Stimulated activated CD8-positive, alpha-beta memory T cell treated with anti-CD3 and anti-CD28 coated beads, Interleukin-15, amount 100 ng/mL, for 4 hours (primary cell): Measurements from ENCODE around the gene WDR59.
"Not testable (repeated sequence)": the region's sequence is repeated elsewhere in the genome, so short reads cannot be mapped to it uniquely, and the experiment has no call there.

Source experiments
- DNase-seq, 2 donors: peaks; one replicate each; pipeline ENCODE4 v3.0.0-alpha.2; 2020; ENCODE audit warnings: low read depth in 2 of 2

WDR59 gene

DNA sequence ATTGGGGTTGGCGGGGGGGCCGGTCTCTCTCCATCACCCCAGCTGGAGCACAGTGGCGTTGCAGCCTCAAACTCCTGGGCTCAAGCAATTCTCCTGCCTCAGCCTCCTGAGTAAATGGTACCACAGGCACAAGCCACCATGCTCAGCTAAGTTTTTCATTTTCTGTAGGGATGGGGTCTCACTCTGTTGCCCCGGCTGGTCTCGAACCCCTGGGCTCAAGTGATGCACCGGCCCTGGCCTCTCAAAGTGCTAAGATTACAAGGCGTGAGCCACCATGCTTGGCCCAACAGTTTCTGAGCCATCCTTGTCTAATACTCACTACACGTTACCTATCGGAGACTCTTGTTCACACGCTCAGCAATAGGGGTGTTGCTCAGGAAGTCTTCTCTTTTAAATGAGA, 11.6 kb downstream of the WDR59 start:
- DNase-seq = no peak

GRCh38 chr16:74954763-74955162, 30.2 kb downstream of the WDR59 start:
- DNase-seq = no peak

DNA sequence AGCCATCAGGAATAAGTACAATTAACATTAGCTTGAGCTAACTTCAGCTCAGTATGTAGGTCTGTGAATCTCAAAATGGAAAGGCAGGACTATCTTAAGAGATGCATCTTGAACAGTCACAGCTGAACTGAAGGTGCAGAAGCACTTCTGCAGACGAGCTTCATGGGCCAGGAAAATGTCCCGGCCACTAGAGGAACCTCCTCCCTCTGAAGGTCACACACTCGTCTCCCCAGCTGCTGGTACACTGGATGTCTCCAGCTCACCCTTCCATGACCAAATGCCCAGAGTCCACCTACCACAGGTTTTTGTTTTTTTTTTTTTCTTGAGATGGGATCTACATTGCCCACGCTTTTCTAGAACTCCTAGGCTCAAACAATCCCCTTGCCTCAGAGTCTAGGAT, 33.2 kb downstream of the WDR59 start:
- no peak for DNase-seq

- DNase-seq = no peak
Observed at GRCh38 chr16:74951206-74951605, 33.7 kb downstream of the WDR59 start.

- no peak for DNase-seq
Observed at GRCh38 chr16:74950511-74950910, 34.4 kb downstream of the WDR59 start.

DNA sequence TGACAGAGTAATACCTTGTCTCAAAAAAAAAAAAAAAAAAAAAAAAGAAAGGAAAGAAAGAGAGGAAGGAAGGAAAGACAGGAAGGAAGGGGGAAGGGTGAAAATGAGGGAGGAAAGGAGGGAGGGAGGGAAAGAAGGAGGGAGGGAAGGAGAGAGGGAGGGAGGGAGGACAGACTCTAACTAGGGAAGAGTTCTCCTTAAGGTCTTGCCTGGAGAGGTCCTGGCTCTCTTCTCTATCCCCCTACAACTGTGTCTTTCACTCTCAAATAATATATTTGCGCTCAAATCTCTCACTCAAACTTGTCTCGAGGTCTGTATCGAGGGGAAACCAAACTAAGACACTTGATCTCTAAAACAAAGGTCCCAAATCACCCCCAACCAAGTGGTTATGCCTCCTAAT, 35.6 kb downstream of the WDR59 start:
- no peak for DNase-seq

DNA sequence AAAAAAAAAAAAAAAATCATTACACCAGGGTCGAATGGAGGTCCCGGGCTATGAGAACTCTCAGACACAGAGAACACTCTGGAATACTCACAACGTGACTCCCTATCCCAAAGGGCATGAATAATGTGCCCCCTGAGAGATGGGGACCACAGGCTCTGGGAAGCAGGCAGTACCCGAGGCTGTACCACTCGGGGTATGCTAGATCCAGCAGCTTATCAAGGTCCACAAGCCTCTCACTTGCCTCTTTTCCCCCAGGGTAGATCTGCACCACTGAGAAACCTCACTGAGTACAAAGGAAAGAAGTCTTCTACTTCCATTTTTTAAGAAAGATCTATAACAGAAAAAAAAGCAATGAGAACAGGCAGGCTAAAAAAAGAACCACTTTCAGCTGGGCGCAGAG, 40.5 kb downstream of the WDR59 start:
- no peak for DNase-seq

GRCh38 chr16:74942977-74943918, 41.7 kb downstream of the WDR59 start:
- DNase-seq = no peak

DNA sequence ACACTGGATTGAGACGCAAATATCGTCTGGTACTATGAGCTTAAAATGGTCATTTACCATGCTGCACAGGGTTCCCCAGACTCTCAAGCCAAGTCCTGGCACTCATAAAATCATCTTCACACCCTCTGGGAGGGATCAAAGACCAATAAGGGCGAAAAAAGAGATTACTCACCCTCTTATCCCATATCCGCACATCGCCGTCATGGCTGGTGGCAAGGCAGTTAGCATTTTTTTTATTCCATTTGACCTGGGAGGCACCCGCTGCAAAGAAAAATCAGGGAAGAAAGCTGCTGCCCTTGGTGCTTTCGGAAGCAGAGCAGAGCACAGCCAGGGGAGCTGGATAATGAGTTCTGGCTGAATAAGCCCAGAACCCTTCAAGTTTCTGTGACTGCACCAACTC, 42.4 kb downstream of the WDR59 start:
- DNase-seq = no peak

GRCh38 chr16:74939688-74940087, 45.2 kb downstream of the WDR59 start:
- no peak for DNase-seq

DNA sequence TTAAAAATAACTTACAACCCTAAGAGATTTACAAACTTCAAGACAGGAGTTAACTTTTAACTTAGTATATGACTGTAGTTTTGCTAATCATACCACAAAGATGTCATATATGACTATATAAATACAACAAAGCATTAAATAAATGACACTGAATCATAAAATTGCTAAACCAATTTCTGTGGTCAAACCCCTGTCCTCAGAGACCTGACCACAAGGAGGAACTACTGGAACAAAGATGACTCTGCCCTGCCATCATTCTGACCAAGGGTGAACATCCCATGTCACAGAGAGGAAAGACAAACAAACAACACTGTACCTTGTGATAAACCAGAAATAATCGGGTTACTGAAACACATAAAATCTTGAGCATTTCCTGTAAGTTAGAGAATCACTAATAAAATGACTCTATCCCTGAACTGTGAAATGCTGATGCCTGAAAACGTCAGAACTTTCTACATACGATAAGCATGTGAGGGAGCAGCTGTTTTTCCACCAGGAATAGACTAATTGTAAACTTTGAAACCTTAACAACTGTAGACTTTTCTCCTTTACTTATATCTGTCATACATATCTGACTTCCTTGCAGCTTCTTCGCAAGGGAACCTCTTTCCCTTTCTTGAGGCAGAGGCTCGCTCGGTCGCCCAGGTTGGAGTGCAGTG, 47.9 kb downstream of the WDR59 start:
- DNase-seq = no peak

DNA sequence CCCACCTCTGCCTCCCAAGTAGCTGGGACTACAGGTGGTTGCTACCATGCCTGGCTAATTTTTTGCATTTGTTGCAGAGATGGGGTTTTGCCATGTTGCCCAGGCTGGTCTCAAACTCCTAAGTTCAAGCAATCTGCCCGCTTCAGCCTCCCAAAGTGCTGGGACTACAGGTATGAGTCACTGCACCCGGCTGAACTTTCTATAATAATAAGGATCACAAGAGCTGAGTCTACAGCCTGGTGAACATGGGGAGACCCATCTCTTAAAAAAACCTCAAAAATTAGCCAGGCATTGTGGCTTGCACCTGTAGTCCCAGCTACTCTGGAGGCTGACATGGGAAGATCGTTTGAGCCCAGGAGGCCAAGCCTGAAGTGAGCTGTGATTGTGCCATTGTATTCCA, 53.5 kb downstream of the WDR59 start:
- no peak for DNase-seq

- no peak for DNase-seq
Observed at GRCh38 chr16:74929636-74930035, 55.3 kb downstream of the WDR59 start.

GRCh38 chr16:74926805-74927204, 58.1 kb downstream of the WDR59 start:
- no peak for DNase-seq

DNA sequence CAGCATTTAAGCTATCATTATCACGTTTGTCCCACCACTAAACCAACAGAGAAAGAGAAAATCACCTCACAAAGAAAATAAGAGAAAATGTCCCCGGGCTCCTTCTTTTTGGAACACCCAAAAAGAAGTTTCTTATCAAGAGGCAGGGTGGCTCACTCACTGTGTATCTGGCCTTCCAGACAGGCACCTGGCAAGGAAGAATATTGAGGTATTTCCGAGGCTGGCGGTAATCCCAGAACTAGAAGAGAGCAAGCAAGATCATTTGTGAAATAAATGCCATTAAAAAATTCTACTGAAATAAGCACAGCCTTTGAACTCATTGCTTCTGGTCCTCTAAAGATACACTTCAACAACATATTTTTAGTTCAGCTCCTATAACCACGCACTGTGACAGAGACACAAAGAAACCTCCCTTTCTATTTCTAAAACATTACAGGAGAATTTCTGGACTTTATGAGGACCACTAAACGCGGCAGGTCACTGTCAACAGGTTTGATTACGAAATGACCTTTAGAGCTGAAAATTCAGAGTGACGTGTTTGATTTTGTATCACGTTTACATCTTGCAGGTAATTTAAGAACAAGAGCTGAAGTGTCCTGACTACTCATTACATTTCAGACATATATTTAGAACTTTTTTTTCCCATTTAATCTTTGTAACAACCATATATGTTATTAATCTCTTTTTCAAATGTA, 61.0 kb downstream of the WDR59 start:
- no peak for DNase-seq

- no peak for DNase-seq
Observed at GRCh38 chr16:74922150-74923138, 62.5 kb downstream of the WDR59 start.

DNA sequence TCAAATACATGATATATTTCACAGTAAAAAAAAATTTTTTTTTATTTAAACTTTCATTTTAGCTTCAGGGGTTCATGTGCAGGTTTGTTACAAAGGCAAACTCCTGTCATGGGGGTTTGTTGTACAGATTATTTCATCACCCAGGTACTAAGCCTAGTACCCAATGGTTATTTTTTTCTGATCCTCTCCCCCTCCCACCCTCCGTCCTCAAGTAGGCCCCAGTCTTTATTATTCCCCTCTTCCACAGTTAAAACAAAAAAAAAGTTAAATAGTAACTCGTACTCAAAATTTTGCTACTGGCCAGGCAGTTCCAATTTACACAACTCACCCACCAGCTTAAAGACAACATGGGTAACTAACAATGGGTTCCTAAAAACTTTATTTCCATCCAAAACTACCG, 63.9 kb downstream of the WDR59 start:
- no peak for DNase-seq

DNA sequence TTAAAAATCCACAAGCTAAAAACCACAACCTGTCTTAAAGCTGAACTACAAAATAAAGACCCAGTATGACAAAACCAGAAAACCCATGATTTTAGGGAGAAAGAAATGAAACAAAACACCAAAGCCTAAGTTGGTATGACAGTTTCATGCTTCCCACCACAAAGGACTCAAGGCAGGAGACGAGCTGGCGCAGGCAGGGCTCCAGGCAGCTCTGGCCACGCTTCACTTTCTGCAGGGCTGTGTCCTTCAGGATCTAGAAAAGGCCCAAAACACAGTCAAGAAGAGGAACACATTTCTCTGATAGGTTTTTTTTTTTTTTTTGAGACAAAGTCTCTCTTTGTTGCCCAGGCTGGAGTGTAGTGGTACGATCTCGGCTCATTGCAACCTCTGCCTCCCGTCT, 75.3 kb downstream of the WDR59 start:
- DNase-seq = no peak

DNA sequence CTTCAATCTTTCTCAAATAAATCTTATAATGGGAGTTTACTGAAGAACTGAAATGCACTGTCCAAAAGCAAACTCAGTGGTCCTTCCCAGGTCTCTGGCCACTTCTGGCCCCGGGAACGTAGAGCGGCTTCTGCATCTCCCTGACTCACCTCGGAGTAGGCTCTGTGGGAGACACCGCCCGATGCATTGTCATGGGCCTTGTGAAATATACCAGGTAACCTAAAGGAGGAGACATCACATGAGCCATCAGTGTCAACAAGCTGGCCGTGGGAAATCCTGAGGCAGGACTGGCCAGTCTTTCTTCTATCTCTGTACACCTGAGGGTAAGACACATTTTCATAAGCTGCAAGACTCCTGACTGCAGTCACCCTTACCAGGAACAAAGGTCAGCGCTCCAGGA, 76.2 kb downstream of the WDR59 start:
- not testable (repeated sequence) for DNase-seq

DNA sequence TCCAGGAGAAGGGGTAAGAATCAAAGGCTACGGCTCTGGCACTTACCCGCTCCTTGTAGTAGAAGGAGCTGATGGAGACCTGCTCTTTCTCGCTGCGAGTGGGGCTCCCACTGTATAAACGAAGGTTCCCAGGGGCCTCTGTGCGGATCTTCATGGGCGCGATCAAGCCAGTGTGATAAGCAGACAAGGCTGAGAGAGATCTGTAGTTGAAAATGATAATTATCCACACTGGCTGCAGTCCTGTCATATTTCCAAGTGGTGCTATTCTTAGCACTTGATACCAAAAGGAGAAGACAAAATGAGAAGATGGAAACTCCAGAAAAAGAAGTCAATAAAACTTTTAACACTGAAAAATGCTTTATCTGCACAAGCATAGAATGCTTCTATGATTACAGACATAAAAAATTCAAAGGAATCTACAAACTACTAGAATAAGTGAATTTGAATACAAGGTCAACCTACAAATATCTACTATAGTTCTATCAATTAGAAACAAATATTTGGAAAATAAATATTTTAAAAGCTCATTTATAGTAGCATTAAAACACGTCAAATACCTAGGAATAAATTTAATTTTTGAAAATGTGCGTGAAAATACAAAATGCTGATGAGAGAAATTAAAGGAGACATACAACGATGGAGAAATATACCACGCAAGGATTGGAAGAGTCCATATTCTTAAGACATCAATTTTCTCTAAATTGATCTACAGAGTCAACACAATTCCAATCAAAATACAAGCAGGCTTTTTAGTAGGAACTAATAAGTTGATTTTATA, 80.8 kb downstream of the WDR59 start:
- no peak for DNase-seq

DNA sequence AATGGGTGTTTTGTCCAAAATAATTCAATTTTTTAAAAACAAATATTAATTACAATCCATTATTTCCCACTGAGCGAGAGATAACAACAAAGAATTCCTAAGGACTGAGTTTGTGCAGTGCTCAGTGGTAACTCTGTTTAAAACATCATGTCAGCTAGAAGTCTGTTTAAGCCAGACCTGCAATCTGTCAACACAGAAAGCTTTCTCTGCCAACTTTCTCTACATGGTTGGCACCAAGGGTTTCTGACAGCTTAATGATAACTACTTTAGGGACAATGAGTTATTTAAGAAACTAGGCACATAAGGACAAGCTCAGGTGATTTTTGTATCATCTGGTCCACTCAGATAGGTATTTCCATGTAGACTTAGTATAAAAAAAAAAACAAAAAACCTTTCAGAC, 81.8 kb downstream of the WDR59 start:
- DNase-seq = no peak
